ENCODE measurements around the gene CACNA2D4. TPM values are rescaled to one million over a fixed set of nuclear protein-coding genes. Genes with fewer than 3 reads are reported as not detected.

Gene CACNA2D4
- total RNA-seq, 1 donor from 2014 or later: 2.8 TPM

- Mint-ChIP-seq H3K27me3 (no peaks in the 10 kb centered on the region), H3K36me3 (ENCODE audit: low read depth) (no peaks in the 10 kb centered on the region), H3K4me1 (peaks cover 30% of the 10 kb centered on the region), H3K4me3 (peak overlapping the region; percentile 90), H3K9me3 (no peaks in the 10 kb centered on the region), H3K27ac (peak overlapping the region; percentile 84)
- peak; percentile 29 for ATAC-seq (ENCODE audit: low read depth)
- CTCF ChIA-PET: interaction anchor here (1.0 to 10.4 kb wide), 5 partner anchors 128 to 987 kb away, joined by 4 to 257 read pairs (median 4); no protein-coding TSS in a partner anchor
- intact Hi-C loops (cut with micrococcal nuclease): loop anchor here (1.0 to 5.0 kb wide), 7 partner anchors 8 to 1407 kb away; partner anchors contain the start of genes DCP1B and KDM5A
- TF ChIP-seq, protein P1, sequence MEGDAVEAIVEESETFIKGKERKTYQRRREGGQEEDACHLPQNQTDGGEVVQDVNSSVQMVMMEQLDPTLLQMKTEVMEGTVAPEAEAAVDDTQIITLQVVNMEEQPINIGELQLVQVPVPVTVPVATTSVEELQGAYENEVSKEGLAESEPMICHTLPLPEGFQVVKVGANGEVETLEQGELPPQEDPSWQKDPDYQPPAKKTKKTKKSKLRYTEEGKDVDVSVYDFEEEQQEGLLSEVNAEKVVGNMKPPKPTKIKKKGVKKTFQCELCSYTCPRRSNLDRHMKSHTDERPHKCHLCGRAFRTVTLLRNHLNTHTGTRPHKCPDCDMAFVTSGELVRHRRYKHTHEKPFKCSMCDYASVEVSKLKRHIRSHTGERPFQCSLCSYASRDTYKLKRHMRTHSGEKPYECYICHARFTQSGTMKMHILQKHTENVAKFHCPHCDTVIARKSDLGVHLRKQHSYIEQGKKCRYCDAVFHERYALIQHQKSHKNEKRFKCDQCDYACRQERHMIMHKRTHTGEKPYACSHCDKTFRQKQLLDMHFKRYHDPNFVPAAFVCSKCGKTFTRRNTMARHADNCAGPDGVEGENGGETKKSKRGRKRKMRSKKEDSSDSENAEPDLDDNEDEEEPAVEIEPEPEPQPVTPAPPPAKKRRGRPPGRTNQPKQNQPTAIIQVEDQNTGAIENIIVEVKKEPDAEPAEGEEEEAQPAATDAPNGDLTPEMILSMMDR (IDR thresholded peaks at IDR 0.05): no peak
- DNase-seq: peak; percentile 60
- POLR2A ChIA-PET: interaction anchor here (0.8 to 3.2 kb wide), 5 partner anchors 135 to 145 kb away, joined by 3 to 48 read pairs (median 5); no protein-coding TSS in a partner anchor
Measured at GRCh38 chr12:1796515-1797010, 121.9 kb downstream of the CACNA2D4 start.

DNA sequence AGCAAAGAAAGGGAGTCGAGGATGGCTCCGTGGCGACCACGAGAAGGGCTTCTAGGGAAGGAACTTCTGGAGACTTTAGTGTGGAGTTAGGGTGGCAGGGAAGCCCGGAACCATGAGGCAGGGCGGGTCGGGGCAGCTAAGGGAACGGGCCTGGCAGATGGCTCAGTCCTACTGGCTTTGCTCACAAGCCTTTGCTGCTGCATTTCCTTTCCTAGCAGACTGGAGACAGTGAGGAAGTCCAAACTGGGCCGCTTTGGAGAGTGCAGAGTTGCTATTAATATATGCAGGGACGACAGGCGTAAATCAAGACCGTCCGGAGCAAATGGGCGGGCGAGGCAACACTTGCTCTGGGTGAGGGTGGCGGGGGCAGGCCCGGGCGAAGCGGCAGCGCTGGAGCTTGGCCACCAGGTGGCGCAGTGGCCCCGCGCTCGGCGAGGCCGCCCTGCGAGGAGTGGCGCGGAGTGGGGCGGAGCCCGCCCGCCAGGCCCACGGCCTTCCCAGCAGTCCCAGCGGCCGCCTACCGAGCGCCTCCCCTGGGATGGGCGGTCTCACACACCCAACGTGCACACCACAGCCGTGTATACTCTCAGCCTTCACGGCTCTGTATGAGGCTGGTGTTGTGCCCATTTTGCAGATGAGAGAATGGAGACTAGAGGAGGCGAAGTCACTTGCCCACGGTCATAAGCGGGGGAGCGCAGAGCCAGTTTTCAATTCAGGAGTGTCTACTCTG lies 122.5 kb downstream of the CACNA2D4 start:
- Mint-ChIP-seq H3K27me3 (no peaks in the 10 kb centered on the region), H3K4me1 (peaks cover 31% of the 10 kb centered on the region), H3K9me3 (no peaks in the 10 kb centered on the region), H3K36me3 (ENCODE audit: low read depth) (no peaks in the 10 kb centered on the region), H3K4me3 (peak overlapping the region; percentile 90), H3K27ac (peak overlapping the region; percentile 84)
- DNase-seq (peak; percentile 96), ATAC-seq (ENCODE audit: low read depth) (peak; percentile 91)
- POLR2A ChIA-PET: interaction anchor here (0.6 to 3.2 kb wide), 8 partner anchors 104 to 146 kb away, joined by 3 to 48 read pairs (median 4); no protein-coding TSS in a partner anchor
- intact Hi-C loops (cut with micrococcal nuclease): loop anchor here (1.0 to 5.0 kb wide), 7 partner anchors 8 to 1407 kb away; partner anchors contain the start of genes DCP1B and KDM5A
- TF ChIP-seq, protein P1 (IDR thresholded peaks at IDR 0.05): peak; percentile 79
- CTCF ChIA-PET: interaction anchor here (0.9 to 10.4 kb wide), 6 partner anchors 129 to 988 kb away, joined by 3 to 257 read pairs (median 4); no protein-coding TSS in a partner anchor

DNA sequence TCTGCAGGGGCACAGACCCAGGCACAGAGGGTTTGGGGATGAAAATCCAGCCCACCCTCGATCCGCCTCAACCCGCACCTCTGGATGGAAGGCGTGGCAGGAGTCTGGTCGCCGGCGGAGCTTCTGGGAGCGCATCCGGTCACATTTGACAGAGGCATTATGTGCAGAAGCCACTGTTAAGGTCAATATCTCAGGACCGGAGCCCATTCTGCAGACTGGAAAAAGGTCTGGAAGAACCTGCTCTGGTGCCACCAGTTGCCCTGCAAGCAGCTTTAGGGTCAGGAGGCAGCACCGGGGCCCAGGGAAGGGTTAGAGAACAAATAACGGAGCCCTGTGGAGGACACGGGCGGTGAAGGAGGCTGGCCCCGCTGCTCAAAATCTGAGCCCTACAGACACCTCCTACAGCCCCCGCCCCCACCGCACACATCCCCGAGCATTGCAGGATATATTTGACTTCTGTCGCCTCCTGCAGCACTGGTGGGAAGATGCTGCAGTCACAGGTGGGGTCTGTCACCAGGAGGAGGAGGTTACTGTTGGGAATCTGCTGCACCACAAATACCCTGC lies 123.1 kb downstream of the CACNA2D4 start:
- DNase-seq (no peak), ATAC-seq (ENCODE audit: low read depth) (no peak)
- intact Hi-C loops (cut with micrococcal nuclease): loop anchor here (5.0 kb wide), 1 partner anchor 987 kb away; no protein-coding TSS in a partner anchor
- Mint-ChIP-seq H3K36me3 (ENCODE audit: low read depth) (no peaks in the 10 kb centered on the region), H3K4me1 (peaks cover 26% of the 10 kb centered on the region), H3K27me3 (no peaks in the 10 kb centered on the region), H3K4me3 (peak overlapping the region; percentile 74), H3K9me3 (no peaks in the 10 kb centered on the region), H3K27ac (no peak overlapping the region)
- ChIA-PET CTCF (interaction anchor here (0.5 to 10.4 kb wide), 6 partner anchors 130 to 988 kb away, joined by 3 to 257 read pairs (median 4); no protein-coding TSS in a partner anchor), POLR2A (interaction anchor here (0.6 to 3.2 kb wide), 7 partner anchors 104 to 146 kb away, joined by 3 to 48 read pairs (median 4); no protein-coding TSS in a partner anchor)
- TF ChIP-seq, protein P1 (IDR thresholded peaks at IDR 0.05): no peak

DNA sequence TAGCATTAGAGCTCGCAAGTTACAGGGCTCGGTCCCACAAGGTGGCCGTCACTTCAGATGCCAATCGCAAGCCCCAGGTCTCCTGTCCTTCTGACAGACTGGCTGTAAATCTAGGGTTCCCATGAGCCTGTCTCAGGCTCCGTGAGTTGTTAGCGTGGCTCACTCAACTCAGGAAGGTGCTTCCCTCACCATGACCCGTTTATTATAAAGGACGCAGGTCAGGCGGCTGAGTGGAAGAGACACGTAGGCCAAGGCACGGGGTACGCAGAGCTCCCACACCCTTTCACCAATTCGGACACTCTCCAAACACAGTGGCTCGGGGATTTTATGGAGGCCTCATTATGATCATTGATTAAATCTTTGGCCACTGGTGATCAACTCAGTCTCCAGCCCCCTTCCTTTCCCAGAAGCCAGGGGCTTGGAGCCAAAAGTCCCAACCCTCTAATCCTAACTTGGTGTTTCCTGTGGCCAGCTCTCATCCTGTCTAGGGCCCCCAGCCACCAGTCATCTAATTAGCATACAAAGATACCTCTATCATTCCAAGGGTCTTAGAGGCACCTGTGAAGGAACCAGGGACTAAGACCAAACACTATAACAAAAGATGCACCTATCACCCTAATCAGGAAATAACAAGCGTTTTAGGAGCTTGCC lies 123.9 kb downstream of the CACNA2D4 start:
- intact Hi-C loops (cut with micrococcal nuclease): loop anchor here (5.0 kb wide), 1 partner anchor 988 kb away; no protein-coding TSS in a partner anchor
- peaks cover 21% of the 10 kb centered on the region for H3K4me1 Mint-ChIP-seq
- no peak overlapping the region for H3K27ac Mint-ChIP-seq

More for the DNA sequence above, 123.9 kb downstream of the CACNA2D4 start:
- H3K27me3 Mint-ChIP-seq: no peaks in the 10 kb centered on the region
- ATAC-seq (ENCODE audit: low read depth) (no peak), DNase-seq (no peak)
- H3K36me3 Mint-ChIP-seq (ENCODE audit: low read depth): no peaks in the 10 kb centered on the region
- POLR2A ChIA-PET: interaction anchor here (3.2 kb wide), 1 partner anchor 144 kb away, joined by 48 read pairs; no protein-coding TSS in a partner anchor
- CTCF ChIA-PET: interaction anchor here (9.1 to 10.4 kb wide), 2 partner anchors 142 to 146 kb away, joined by 205 to 257 read pairs; no protein-coding TSS in a partner anchor
- H3K9me3 Mint-ChIP-seq: no peaks in the 10 kb centered on the region
- no peak overlapping the region for H3K4me3 Mint-ChIP-seq
- TF ChIP-seq, protein P1 (IDR thresholded peaks at IDR 0.05): no peak
